ENCODE measurements around the gene SHLD1. TPM values are rescaled to one million over a fixed set of nuclear protein-coding genes. Genes with fewer than 3 reads are reported as not detected.

SHLD1 gene
- polyA plus RNA-seq, 1 donor from 2014 or later, result 15.3 TPM

DNA sequence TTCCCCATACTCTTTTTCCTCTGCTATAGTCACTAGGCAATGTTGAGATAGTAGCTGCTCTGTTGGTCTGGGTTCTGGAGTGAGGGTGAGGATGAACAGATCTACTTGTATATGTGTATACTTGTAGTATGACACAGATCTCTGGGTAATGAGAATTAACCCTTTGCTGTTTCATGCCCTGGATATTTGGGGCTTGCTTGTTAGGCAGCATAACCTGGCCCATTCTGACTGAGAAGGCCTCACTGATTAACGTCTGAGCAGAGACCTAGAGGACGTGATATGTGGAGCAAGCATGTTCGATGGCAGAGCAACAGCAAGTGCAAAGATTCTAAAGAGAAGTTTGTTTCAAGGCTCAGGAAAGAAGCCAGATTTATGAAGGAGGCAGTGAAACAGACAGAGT, 105.7 kb downstream of the SHLD1 start:
- TF ChIP-seq EP300 (conservative IDR thresholded peaks at IDR 0.05; ENCODE audit: poor library complexity, severe bottlenecking) (no peak), SMC3 (conservative IDR thresholded peaks at IDR 0.05; ENCODE audit: poor library complexity) (no peak), TAF1 (IDR thresholded peaks at IDR 0.05; ENCODE audit: low read depth) (no peak)
- TF ChIP-seq, protein P1, sequence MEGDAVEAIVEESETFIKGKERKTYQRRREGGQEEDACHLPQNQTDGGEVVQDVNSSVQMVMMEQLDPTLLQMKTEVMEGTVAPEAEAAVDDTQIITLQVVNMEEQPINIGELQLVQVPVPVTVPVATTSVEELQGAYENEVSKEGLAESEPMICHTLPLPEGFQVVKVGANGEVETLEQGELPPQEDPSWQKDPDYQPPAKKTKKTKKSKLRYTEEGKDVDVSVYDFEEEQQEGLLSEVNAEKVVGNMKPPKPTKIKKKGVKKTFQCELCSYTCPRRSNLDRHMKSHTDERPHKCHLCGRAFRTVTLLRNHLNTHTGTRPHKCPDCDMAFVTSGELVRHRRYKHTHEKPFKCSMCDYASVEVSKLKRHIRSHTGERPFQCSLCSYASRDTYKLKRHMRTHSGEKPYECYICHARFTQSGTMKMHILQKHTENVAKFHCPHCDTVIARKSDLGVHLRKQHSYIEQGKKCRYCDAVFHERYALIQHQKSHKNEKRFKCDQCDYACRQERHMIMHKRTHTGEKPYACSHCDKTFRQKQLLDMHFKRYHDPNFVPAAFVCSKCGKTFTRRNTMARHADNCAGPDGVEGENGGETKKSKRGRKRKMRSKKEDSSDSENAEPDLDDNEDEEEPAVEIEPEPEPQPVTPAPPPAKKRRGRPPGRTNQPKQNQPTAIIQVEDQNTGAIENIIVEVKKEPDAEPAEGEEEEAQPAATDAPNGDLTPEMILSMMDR (IDR thresholded peaks at IDR 0.05; ENCODE audit: poor library complexity, severe bottlenecking), result no peak
- Histone ChIP-seq H3F3A (ENCODE audit: insufficient read depth, low read length, poor library complexity, severe bottlenecking) (no peaks in the 10 kb centered on the region), H3K27ac (ENCODE audit: low read length) (no peak overlapping the region), H3K9me3 (ENCODE audit: low read length) (no peaks in the 10 kb centered on the region), H4K20me1 (ENCODE audit: insufficient read depth) (no peaks in the 10 kb centered on the region), H3K4me3 (ENCODE audit: low read length) (no peak overlapping the region), H3K9ac (ENCODE audit: low read length) (no peak overlapping the region), H3K4me2 (ENCODE audit: low read length) (no peak overlapping the region), H3K9me2 (ENCODE audit: insufficient read depth, low read length) (no peaks in the 10 kb centered on the region), H3K36me3 (ENCODE audit: insufficient read depth, low read length) (no peaks in the 10 kb centered on the region), H3K79me2 (replicated peaks; ENCODE audit: insufficient read depth, low read length) (no peaks in the 10 kb centered on the region), H3K27me3 (ENCODE audit: insufficient read depth, low read depth, low read length) (no peaks in the 10 kb centered on the region), H2AFZ (ENCODE audit: low read depth, low read length) (no peak overlapping the region)

DNA sequence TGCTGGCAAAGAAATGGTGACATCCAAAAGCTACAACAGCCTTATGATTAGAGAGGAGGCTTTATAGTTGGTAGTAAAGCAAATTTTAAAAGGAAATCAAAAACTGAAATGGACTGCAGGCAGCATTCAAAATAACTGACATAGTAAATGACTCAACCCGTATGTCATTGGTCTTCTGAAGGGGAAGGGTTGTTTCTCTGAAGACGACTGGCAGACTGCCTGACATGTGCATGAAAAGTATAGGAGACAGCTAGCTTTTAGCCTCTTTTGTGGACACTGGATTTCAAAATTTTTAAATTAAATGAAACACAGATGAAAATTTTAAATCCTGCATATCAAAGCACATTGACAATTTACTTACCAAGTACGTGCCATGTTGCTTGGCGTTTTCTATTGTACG, 109.4 kb downstream of the SHLD1 start:
- TF ChIP-seq EP300 (conservative IDR thresholded peaks at IDR 0.05; ENCODE audit: poor library complexity, severe bottlenecking) (no peak), SMC3 (conservative IDR thresholded peaks at IDR 0.05; ENCODE audit: poor library complexity) (no peak), RAD21 (conservative IDR thresholded peaks at IDR 0.05) (no peak), MXI1 (conservative IDR thresholded peaks at IDR 0.05; ENCODE audit: poor library complexity, severe bottlenecking) (no peak), POLR2AphosphoS5 (IDR thresholded peaks at IDR 0.05) (no peak), TAF1 (IDR thresholded peaks at IDR 0.05; ENCODE audit: low read depth) (no peak), EZH2 (IDR thresholded peaks at IDR 0.05; ENCODE audit: borderline replicate concordance, insufficient read depth, low read length, poor library complexity, severe bottlenecking) (no peak)
- TF ChIP-seq, protein P1 (IDR thresholded peaks at IDR 0.05; ENCODE audit: poor library complexity, severe bottlenecking), result no peak
- TF ChIP-seq, protein P2, sequence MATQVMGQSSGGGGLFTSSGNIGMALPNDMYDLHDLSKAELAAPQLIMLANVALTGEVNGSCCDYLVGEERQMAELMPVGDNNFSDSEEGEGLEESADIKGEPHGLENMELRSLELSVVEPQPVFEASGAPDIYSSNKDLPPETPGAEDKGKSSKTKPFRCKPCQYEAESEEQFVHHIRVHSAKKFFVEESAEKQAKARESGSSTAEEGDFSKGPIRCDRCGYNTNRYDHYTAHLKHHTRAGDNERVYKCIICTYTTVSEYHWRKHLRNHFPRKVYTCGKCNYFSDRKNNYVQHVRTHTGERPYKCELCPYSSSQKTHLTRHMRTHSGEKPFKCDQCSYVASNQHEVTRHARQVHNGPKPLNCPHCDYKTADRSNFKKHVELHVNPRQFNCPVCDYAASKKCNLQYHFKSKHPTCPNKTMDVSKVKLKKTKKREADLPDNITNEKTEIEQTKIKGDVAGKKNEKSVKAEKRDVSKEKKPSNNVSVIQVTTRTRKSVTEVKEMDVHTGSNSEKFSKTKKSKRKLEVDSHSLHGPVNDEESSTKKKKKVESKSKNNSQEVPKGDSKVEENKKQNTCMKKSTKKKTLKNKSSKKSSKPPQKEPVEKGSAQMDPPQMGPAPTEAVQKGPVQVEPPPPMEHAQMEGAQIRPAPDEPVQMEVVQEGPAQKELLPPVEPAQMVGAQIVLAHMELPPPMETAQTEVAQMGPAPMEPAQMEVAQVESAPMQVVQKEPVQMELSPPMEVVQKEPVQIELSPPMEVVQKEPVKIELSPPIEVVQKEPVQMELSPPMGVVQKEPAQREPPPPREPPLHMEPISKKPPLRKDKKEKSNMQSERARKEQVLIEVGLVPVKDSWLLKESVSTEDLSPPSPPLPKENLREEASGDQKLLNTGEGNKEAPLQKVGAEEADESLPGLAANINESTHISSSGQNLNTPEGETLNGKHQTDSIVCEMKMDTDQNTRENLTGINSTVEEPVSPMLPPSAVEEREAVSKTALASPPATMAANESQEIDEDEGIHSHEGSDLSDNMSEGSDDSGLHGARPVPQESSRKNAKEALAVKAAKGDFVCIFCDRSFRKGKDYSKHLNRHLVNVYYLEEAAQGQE (IDR thresholded peaks at IDR 0.05; ENCODE audit: borderline replicate concordance), result no peak
- Histone ChIP-seq H3K4me2 (ENCODE audit: low read length) (no peak overlapping the region), H3K27ac (ENCODE audit: low read length) (no peak overlapping the region), H3K36me3 (ENCODE audit: insufficient read depth, low read length) (no peaks in the 10 kb centered on the region), H3K9me3 (ENCODE audit: low read length) (no peaks in the 10 kb centered on the region), H4K20me1 (ENCODE audit: insufficient read depth) (no peaks in the 10 kb centered on the region), H3K9ac (ENCODE audit: low read length) (no peak overlapping the region), H3K9me2 (ENCODE audit: insufficient read depth, low read length) (no peaks in the 10 kb centered on the region), H3K79me2 (replicated peaks; ENCODE audit: insufficient read depth, low read length) (no peaks in the 10 kb centered on the region), H3F3A (ENCODE audit: insufficient read depth, low read length, poor library complexity, severe bottlenecking) (no peaks in the 10 kb centered on the region), H3K27me3 (ENCODE audit: insufficient read depth, low read depth, low read length) (no peaks in the 10 kb centered on the region), H3K4me3 (ENCODE audit: low read length) (no peak overlapping the region), H2AFZ (ENCODE audit: low read depth, low read length) (no peak overlapping the region)
